DMS 273 (cell line): ENCODE measurements around the gene SLC39A11.
A peak's percentile ranks its signal among the peaks of the same experiment; 100 is the strongest.

Experiments used
- DNase-seq: peaks from one replicate; lab custom pipeline; 2025; ENCODE audit not compliant: unreplicated experiment; lab: John Stamatoyannopoulos, UW

SLC39A11 gene

GRCh38 chr17:72672729-72673128, 419.8 kb downstream of the SLC39A11 start:
- no peak for DNase-seq

GRCh38 chr17:72671016-72671415, 421.5 kb downstream of the SLC39A11 start:
- DNase-seq: peak; percentile 9

- no peak for DNase-seq
These were observed 425.1 kb downstream of the SLC39A11 start for GRCh38 chr17:72667096-72668063.

GRCh38 chr17:72665852-72666851, 426.3 kb downstream of the SLC39A11 start:
- DNase-seq: no peak

GRCh38 chr17:72662827-72663190, 429.7 kb downstream of the SLC39A11 start:
- no peak for DNase-seq

GRCh38 chr17:72661945-72662826, 430.3 kb downstream of the SLC39A11 start:
- no peak for DNase-seq

GRCh38 chr17:72661116-72661944, 431.2 kb downstream of the SLC39A11 start:
- no peak for DNase-seq

- DNase-seq: no peak
These were observed 432.0 kb downstream of the SLC39A11 start for GRCh38 chr17:72660274-72661115.

- no peak for DNase-seq
These were observed 432.7 kb downstream of the SLC39A11 start for GRCh38 chr17:72659811-72660210.

GRCh38 chr17:72658675-72659074, 433.8 kb downstream of the SLC39A11 start:
- DNase-seq: no peak

- no peak for DNase-seq
These were observed 434.8 kb downstream of the SLC39A11 start for GRCh38 chr17:72657467-72658317.

- no peak for DNase-seq
These were observed 436.2 kb downstream of the SLC39A11 start for GRCh38 chr17:72656130-72656763.

GRCh38 chr17:72654706-72655105, 437.8 kb downstream of the SLC39A11 start:
- no peak for DNase-seq

GRCh38 chr17:72651988-72652387, 440.5 kb downstream of the SLC39A11 start:
- no peak for DNase-seq

GRCh38 chr17:72648702-72649101, 443.8 kb downstream of the SLC39A11 start:
- DNase-seq: no peak

GRCh38 chr17:72646176-72646575, 446.3 kb downstream of the SLC39A11 start:
- no peak for DNase-seq

- DNase-seq: no peak
These were observed 448.0 kb downstream of the SLC39A11 start for GRCh38 chr17:72644492-72644891.
